HepG2 (cell line): ENCODE data around the gene SUPT4H1. TPM values are rescaled to one million over a fixed set of nuclear protein-coding genes. Genes with fewer than 3 reads are reported as not detected.

ENCODE experiments used
- AGO1 ChIP-seq: fragments of 200-400 bp; formaldehyde crosslinking; IDR thresholded peaks from 2 replicates; pipeline ENCODE4 v1.6.1; 2017; ENCODE audit warnings: mild to moderate bottlenecking, low read depth, low read length, moderate library complexity; ENCODE audit not compliant: poor library complexity, severe bottlenecking
- CHCHD3 ChIP-seq: sonication (generic); formaldehyde crosslinking; IDR thresholded peaks from 2 replicates; pipeline ENCODE4 v1.8.0; 2022; ENCODE audit warnings: mild to moderate bottlenecking, missing genetic modification reagents, moderate library complexity
- HOXA3 ChIP-seq: sonication (generic); formaldehyde crosslinking; IDR thresholded peaks from 2 replicates; pipeline ENCODE4 v1.5.0; 2020; ENCODE audit warnings: missing genetic modification reagents
- KLF16 ChIP-seq, 2 experiments: sonication (generic) in 1 of 2; formaldehyde crosslinking in 1 of 2; IDR thresholded peaks; 2 replicates each; pipeline versions ENCODE4 v1.6.1 to v1.8.0; 2016 to 2023; ENCODE audit warnings: missing genetic modification reagents in 2 of 2, missing compliant biosample characterization in 1 of 2
- MXD4 ChIP-seq: IDR thresholded peaks from 2 replicates; pipeline ENCODE4 v1.6.1; 2016; ENCODE audit warnings: mild to moderate bottlenecking, missing biosample characterization, missing genetic modification reagents
- SRY ChIP-seq: sonication (generic); formaldehyde crosslinking; IDR thresholded peaks from 2 replicates; pipeline ENCODE4 v1.8.0; 2022; ENCODE audit warnings: mild to moderate bottlenecking, missing genetic modification reagents
- U2AF1 ChIP-seq: fragments of 200-400 bp; formaldehyde crosslinking; optimal IDR thresholded peaks from 2 replicates; pipeline ENCODE3; 2017; ENCODE audit warnings: mild to moderate bottlenecking, low read depth, low read length
- ZFP1 ChIP-seq: IDR thresholded peaks from 2 replicates; pipeline ENCODE4 v1.6.1; 2016
- ZNF124 ChIP-seq: sonication (generic); formaldehyde crosslinking; IDR thresholded peaks from 2 replicates; pipeline ENCODE4 v1.4.0; 2020; ENCODE audit warnings: missing genetic modification reagents
- ZNF274 ChIP-seq: sonication (generic); formaldehyde crosslinking; IDR thresholded peaks from 2 replicates; pipeline ENCODE4 v1.5.1; 2020; ENCODE audit warnings: mild to moderate bottlenecking, missing genetic modification reagents
- ZNF329 ChIP-seq: sonication (generic); formaldehyde crosslinking; IDR thresholded peaks from 2 replicates; pipeline ENCODE4 v1.9.0; 2021; ENCODE audit warnings: low read depth, mild to moderate bottlenecking, missing genetic modification reagents
- ZNF432 ChIP-seq: sonication (generic); formaldehyde crosslinking; IDR thresholded peaks from 2 replicates; pipeline ENCODE4 v1.5.0; 2020; ENCODE audit warnings: missing genetic modification reagents, mild to moderate bottlenecking, borderline replicate concordance
- ZNF563 ChIP-seq: sonication (generic); formaldehyde crosslinking; IDR thresholded peaks from 2 replicates; pipeline ENCODE4 v1.8.0; 2022; ENCODE audit warnings: mild to moderate bottlenecking, moderate library complexity, missing genetic modification reagents
- ZNF572 ChIP-seq: sonication (generic); formaldehyde crosslinking; IDR thresholded peaks from 2 replicates; pipeline ENCODE4 v1.5.1; 2020; ENCODE audit warnings: mild to moderate bottlenecking, missing genetic modification reagents
- ZNF644 ChIP-seq: IDR thresholded peaks from 2 replicates; pipeline ENCODE4 v1.6.1; 2016; ENCODE audit warnings: low read depth
- ZNF841 ChIP-seq: sonication (generic); formaldehyde crosslinking; IDR thresholded peaks from 2 replicates; pipeline ENCODE4 v1.8.1; 2023; ENCODE audit warnings: missing genetic modification reagents, borderline replicate concordance
- ZSCAN31 ChIP-seq: sonication (generic); formaldehyde crosslinking; IDR thresholded peaks from 2 replicates; pipeline ENCODE4 v1.5.0; 2020; ENCODE audit warnings: low read depth, mild to moderate bottlenecking, missing genetic modification reagents
- polyA plus RNA-seq, 8 experiments: library from polyadenylated mRNA; depleted of rRNA in 3 of 8; stranded (reverse) in 7 of 8; unstranded in 1 of 8; fragments of >200 nt; fragmentation: Illumina TruSeq in 4 of 8; extraction: Trizol in 4 of 8; gene quantifications; 2 replicates each; pipeline versions ENCODE4 v1.2.1 to v1.2.3, GENCODE V29; 2011 to 2016; ENCODE audit warnings: low read depth in 4 of 8, missing spikeins in 1 of 8, mixed read lengths in 1 of 8; ENCODE audit not compliant: insufficient read depth in 1 of 8
- total RNA-seq, 5 experiments: library from RNA; depleted of rRNA; stranded (reverse); fragments of >200 nt; fragmentation: Illumina TruSeq; extraction: Trizol; gene quantifications; 2 replicates each; pipeline ENCODE4 v1.2.3, GENCODE V29; 2016; ENCODE audit warnings: low read depth in 1 of 5
- TF ChIP-seq, protein P1 (sequence below): sonication (generic); formaldehyde crosslinking; IDR thresholded peaks from 2 replicates; pipeline ENCODE4 v1.4.0; 2020; ENCODE audit warnings: mild to moderate bottlenecking, missing genetic modification reagents, borderline replicate concordance
- TF ChIP-seq, protein P2 (sequence below): sonication (generic); formaldehyde crosslinking; IDR thresholded peaks from 2 replicates; pipeline ENCODE4 v1.5.1; 2020; ENCODE audit warnings: mild to moderate bottlenecking, moderate library complexity, missing genetic modification reagents
- TF ChIP-seq, protein P3 (sequence below): IDR thresholded peaks from 2 replicates; pipeline ENCODE4 v1.6.1; 2016; ENCODE audit warnings: missing compliant biosample characterization, missing genetic modification reagents, borderline replicate concordance
- TF ChIP-seq, protein P4 (sequence below): sonication (generic); formaldehyde crosslinking; IDR thresholded peaks from 2 replicates; pipeline ENCODE4 v1.4.0; 2020; ENCODE audit warnings: missing genetic modification reagents

SUPT4H1 gene
- total and polyA plus RNA-seq, 2 of the 13 experiments (the other 11 are each of a cell fraction or from before 2014, with no cell fraction given), result 155 to 244 TPM

DNA sequence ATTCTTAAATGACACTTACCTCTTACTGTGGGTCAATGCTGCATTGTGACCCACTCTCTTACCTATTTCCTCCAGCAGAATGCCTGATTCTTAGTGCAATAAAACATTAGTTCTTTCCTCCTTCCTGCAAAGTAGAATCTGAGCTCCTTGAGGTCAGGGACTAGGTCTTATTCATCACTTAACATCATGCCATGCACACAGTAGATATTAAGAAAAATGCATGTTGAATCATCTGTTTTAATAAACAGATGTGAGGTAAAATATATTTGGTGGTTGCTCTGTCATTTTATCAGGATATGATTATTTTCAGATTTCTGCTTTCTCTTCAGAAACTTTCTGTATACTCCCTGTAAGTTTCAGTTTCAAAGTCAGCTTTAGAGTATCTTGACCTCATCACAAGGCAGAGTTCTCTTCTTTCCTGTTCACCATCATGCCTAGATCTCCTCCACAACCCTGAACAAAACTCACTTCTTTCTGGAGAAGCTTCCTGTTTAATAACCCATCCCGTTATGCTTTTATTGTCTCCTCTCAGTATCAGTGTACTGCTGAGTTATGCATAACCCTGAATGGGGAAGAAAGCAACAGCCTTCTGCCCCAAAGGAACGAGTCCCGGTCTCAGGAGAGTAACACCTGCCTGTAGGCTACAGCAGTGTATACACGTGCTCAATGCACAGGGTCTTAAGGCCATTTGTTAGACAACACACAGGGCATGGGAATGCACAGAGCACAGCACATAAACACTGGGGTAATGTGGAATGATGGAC, 30.3 kb upstream of the SUPT4H1 start (continued):
- TF ChIP-seq, protein P1, sequence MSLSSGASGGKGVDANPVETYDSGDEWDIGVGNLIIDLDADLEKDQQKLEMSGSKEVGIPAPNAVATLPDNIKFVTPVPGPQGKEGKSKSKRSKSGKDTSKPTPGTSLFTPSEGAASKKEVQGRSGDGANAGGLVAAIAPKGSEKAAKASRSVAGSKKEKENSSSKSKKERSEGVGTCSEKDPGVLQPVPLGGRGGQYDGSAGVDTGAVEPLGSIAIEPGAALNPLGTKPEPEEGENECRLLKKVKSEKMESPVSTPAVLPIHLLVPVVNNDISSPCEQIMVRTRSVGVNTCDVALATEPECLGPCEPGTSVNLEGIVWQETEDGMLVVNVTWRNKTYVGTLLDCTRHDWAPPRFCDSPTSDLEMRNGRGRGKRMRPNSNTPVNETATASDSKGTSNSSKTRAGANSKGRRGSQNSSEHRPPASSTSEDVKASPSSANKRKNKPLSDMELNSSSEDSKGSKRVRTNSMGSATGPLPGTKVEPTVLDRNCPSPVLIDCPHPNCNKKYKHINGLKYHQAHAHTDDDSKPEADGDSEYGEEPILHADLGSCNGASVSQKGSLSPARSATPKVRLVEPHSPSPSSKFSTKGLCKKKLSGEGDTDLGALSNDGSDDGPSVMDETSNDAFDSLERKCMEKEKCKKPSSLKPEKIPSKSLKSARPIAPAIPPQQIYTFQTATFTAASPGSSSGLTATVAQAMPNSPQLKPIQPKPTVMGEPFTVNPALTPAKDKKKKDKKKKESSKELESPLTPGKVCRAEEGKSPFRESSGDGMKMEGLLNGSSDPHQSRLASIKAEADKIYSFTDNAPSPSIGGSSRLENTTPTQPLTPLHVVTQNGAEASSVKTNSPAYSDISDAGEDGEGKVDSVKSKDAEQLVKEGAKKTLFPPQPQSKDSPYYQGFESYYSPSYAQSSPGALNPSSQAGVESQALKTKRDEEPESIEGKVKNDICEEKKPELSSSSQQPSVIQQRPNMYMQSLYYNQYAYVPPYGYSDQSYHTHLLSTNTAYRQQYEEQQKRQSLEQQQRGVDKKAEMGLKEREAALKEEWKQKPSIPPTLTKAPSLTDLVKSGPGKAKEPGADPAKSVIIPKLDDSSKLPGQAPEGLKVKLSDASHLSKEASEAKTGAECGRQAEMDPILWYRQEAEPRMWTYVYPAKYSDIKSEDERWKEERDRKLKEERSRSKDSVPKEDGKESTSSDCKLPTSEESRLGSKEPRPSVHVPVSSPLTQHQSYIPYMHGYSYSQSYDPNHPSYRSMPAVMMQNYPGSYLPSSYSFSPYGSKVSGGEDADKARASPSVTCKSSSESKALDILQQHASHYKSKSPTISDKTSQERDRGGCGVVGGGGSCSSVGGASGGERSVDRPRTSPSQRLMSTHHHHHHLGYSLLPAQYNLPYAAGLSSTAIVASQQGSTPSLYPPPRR (CRISPR knock-in tag), result no peak
- TF ChIP-seq CHCHD3 (CRISPR knock-in tag) (no peak), AGO1 (no peak), MXD4 (CRISPR knock-in tag) (0 out of 2 replicates have a peak, but pooled peaks have one; percentile 57), HOXA3 (CRISPR knock-in tag) (peak; percentile 49; the same call in 1 of the 2 replicates), ZNF563 (no peak), ZNF841 (CRISPR knock-in tag) (no peak), KLF16 (CRISPR knock-in tag; IDR thresholded peaks at IDR 0.05) (peak in 1 of 2 experiments; percentile 16; a peak in 1 of 4 replicates), SRY (CRISPR knock-in tag) (no peak), U2AF1 (no peak), ZNF572 (no peak), ZFP1 (CRISPR knock-in tag) (no peak), ZNF329 (CRISPR knock-in tag) (no peak), ZNF644 (CRISPR knock-in tag) (peak; percentile 69), ZNF432 (CRISPR knock-in tag) (no peak), ZSCAN31 (no peak), ZNF274 (CRISPR knock-in tag) (0 out of 2 replicates have a peak, but pooled peaks have one; percentile 26), ZNF124 (no peak)
- TF ChIP-seq, protein P2, sequence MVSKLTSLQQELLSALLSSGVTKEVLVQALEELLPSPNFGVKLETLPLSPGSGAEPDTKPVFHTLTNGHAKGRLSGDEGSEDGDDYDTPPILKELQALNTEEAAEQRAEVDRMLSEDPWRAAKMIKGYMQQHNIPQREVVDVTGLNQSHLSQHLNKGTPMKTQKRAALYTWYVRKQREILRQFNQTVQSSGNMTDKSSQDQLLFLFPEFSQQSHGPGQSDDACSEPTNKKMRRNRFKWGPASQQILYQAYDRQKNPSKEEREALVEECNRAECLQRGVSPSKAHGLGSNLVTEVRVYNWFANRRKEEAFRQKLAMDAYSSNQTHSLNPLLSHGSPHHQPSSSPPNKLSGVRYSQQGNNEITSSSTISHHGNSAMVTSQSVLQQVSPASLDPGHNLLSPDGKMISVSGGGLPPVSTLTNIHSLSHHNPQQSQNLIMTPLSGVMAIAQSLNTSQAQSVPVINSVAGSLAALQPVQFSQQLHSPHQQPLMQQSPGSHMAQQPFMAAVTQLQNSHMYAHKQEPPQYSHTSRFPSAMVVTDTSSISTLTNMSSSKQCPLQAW, result 0 out of 2 replicates have a peak, but pooled peaks have one; percentile 41
- TF ChIP-seq, protein P3, sequence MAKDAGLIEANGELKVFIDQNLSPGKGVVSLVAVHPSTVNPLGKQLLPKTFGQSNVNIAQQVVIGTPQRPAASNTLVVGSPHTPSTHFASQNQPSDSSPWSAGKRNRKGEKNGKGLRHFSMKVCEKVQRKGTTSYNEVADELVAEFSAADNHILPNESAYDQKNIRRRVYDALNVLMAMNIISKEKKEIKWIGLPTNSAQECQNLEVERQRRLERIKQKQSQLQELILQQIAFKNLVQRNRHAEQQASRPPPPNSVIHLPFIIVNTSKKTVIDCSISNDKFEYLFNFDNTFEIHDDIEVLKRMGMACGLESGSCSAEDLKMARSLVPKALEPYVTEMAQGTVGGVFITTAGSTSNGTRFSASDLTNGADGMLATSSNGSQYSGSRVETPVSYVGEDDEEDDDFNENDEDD, result peak; percentile 65; the same call in 1 of the 2 replicates
- TF ChIP-seq, protein P4, sequence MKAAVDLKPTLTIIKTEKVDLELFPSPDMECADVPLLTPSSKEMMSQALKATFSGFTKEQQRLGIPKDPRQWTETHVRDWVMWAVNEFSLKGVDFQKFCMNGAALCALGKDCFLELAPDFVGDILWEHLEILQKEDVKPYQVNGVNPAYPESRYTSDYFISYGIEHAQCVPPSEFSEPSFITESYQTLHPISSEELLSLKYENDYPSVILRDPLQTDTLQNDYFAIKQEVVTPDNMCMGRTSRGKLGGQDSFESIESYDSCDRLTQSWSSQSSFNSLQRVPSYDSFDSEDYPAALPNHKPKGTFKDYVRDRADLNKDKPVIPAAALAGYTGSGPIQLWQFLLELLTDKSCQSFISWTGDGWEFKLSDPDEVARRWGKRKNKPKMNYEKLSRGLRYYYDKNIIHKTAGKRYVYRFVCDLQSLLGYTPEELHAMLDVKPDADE (CRISPR knock-in tag), result no peak
